Measurements from ENCODE around the gene PLCB2.

The PLCB2 gene

DNA sequence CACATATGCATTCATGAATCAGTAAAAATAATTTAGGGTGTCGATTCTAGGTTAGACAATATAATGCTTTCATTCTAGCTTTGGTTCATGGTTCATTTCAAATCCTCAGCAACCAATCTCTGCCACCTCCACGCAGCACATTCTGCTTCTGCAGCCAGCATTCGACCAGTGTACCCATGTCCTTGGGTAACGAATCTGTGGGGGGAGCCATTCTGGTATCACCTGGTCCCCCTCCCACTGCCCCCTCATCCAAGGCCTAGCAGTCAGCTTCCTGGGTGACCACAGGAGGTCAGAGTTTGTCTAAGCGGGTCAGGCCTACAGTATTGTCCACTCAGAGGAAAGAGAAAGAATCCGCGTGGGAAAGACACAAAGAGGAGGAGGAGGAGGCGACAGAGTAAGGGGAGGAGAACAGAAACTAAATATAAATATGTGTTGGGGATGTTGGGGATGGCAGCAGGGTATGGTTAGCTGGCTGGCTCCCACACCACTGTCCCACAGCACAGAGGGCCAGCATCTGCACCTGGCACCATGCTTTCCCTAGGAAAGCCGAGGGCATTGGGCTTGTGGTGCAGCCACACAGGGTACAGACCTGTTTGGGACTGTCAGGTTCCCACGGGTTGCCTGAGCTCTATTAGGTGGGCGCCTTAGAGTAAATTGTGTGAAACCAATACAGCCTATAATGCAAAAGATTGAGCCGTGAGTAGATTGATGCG lies 56.8 kb downstream of the PLCB2 start:
- DNase-seq (ENCODE audit: low read depth in 2 of 2) = no peak

DNA sequence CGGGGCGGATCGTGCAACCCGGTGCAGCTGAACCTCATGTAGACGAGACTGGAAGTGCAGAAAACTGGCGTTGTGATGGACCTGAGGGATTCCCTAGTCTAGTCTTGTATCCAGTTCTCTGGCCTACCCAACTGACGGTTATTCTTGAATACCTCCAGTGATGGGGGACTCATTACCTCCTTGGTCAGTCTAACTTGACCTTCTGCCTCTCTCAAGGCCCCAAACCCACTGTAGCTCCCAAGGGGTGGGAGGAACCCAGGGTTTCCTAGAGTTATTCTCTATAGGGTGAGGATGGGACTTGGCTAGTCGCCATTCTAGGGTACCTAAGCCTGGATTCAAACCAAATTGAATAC lies 57.5 kb downstream of the PLCB2 start:
- no peak for DNase-seq (ENCODE audit: low read depth in 2 of 2)

DNA sequence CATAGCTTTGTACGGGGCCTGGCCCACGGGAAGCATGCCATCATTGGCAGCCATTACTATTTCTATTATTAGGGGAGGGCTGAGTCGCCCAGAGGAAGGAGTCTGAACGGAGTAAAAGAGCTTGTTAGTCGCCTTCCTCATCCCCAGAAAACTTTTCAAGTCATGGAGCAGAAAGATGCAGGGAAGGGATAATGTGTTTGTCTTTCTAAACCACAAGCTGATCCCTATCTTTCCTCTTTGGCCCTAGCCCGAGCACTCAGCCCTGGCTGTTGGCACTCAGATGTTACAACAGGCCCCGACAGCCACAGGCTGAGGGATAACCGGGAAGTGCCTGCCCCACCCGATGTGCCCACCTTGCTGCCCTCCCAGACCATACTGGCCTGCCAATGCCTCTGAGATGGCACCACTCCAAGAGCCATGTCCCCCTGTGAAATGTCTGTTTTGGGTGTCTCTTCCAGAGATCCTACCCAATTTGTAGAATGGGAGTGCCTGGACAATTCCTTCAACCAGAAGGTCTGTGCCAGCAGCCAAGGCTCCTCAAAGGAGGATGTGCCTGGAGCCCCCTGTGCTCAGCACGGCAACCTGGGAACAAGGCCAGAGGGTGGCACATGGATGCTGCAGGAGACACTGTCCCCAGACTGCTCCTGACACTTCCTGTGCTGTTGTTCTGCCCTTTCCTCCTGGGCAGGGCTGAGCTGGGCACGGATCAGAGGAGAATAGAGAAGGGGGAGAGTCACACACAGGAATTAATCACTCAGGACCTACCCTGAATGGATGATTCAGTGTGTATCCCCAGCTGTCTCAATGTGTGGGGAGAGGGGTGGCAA lies 58.0 kb downstream of the PLCB2 start:
- no peak for DNase-seq (ENCODE audit: low read depth in 2 of 2)

DNA sequence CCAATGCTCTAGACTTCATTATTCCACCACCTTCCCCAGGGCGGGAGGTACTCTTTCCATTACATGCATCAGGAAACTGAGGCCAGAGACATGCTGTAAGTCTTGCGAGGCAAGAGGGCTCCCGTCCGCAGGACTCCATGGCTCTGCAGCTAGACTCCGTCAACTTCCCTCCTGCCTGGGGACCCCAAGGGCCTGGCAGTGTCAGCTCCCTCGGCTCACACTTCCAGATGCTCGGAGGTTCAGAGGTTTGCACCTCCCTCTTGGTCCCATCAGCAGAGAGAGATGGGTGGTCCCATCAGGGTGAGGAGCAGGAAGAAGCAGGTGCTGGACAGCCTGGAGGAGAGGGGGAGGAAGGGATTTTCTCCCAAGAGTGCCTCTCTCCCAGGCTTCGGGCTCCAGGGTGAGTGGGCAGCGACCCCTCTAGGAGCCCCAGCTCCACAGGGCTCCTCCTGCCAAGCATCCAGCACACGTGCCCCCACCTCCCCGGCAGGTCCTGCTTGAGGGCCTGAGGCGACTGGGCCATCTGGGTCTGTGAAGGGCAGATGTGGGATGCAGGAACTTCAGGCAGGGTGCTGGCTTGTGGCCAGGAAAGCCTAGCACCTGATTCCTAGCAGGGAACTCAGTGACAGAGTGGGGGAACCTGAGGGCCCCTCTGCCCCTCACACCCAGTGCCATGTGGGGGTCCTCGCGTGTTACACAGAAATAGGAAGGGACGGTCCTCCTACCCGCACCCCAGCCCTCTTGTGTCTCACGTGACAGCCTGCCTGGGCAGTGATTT lies 59.5 kb downstream of the PLCB2 start:
- no peak for DNase-seq (ENCODE audit: low read depth in 2 of 2)

DNA sequence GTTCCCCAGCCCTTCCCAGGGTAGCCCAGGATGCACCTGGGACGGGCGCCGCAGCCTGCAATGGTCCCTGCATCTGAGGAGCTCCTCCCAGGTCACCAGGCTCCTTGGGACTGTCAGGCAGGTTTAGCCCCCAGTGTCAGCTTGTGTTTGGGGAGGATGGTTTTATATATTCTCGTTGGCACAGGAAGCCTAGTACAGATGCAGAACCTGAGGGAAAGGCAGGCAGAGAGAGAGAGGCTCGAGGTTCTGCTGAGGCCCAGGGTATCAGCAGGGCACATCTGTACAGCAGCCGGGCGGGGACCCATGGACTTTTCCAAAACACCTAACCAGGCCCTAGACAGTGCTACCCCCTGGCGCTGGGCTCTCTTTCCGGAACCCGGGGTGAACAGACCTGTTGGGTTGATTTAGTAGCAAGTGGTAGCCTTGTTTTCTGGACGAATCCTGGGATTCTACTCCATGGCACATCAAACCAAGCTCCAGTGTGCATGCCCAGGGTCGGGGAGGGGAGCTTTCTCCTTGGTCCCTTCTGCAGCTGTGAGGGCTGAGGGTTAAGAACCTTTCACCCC lies 60.2 kb downstream of the PLCB2 start:
- no peak for DNase-seq (ENCODE audit: low read depth in 2 of 2)

DNA sequence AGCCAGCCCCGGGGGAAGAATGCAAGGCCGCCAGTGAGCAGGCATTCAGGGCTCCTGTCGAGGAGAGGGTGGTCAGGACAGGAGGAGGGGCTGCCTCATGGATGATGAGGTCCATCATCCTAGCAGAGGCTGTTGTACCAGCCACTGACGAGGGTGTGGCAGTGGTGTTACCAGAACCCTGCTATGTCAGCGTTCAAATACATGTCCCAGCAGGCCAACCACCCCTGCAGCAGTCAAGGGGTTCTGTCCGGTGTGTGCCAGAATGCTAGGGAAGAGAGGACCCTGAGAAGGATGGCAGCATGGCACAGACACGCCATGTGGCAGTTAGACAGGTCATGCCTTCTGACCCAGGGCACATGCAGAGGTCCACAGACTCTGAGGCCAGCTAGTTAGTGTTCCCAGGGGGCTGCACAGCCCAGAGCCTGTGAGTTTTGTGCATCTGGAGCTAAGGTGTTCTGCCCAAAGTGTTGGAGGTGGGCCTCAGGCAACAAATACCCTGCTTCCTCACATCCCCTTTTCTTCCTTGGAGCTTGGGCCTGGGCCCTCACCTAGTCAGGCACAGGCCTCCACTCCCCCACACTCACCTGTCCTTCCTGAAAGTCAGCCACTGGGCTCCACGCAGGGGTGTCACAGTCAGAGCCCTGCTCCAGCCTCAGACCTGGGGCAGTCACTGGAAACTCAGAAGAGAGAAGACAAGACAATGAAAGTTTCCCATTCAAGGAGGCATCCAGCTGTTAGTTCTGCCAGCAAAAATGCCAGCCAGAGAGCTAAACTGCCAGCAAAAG lies 61.0 kb downstream of the PLCB2 start:
- DNase-seq (ENCODE audit: low read depth in 2 of 2) = no peak

DNA sequence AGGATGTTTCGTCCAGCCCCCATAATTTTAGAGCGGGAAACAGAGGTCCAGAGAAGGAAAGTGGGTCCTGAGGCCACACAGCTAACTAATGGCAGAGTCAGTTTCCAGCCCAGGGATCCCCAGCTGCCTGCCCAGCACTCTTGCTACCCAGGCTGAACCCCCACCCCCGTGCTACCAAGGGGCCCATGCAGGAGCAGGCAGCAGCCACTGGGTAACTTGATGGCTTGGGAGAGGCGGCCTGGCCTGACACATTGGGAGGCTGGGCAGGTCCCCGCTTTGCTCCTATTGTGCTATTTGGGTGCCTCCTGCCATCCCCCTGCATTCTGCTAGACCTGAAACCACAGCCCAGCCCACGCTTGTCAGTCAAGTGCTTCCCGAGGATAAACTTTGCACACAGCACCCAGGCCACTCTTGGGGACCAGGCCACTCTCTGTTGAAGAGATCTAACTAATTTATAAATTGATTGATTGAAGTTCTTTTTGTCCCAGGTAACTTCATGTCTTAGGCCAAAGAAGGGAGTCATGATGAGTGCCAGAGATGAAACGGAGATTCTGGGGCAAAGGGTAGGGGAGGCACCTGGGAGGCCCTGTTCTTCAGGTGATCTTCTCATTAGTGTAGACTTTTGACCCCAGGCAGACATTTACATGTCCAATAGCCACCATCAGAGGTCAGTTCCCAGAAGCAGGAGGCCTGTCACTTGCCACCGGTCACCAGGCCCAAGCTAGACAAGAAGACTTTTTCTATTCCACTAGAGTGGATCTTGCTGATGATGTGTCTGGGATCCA lies 61.9 kb downstream of the PLCB2 start:
- DNase-seq (ENCODE audit: low read depth in 2 of 2) = no peak

DNA sequence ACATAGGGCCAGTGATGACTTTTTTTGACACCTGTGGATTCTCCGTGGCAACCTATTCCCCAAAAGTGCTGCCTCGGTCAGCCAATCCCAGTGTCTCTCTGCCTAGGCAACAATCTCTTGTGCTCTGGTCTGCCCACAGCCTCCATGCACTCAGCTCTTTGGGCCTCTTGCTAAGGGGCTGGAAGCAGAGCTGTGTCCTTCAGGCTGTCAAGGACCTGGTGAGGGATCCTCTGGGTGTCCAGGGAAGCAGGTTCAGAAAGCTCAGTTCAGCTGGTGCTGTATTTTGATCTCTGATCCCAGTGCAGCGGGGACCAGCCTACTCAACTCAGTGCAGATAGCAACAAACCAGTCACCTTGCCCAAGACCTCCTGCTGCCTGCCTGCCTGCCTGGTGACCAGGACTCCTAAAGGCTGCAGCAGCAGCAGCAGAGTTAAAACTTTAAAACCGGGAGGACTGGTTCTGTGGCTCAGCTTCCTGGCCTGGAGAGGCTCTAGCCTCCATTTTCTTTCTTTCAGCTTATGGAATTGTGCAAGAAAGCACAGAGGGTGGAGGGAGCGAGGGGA lies 62.7 kb downstream of the PLCB2 start:
- no peak for DNase-seq (ENCODE audit: low read depth in 2 of 2)

DNA sequence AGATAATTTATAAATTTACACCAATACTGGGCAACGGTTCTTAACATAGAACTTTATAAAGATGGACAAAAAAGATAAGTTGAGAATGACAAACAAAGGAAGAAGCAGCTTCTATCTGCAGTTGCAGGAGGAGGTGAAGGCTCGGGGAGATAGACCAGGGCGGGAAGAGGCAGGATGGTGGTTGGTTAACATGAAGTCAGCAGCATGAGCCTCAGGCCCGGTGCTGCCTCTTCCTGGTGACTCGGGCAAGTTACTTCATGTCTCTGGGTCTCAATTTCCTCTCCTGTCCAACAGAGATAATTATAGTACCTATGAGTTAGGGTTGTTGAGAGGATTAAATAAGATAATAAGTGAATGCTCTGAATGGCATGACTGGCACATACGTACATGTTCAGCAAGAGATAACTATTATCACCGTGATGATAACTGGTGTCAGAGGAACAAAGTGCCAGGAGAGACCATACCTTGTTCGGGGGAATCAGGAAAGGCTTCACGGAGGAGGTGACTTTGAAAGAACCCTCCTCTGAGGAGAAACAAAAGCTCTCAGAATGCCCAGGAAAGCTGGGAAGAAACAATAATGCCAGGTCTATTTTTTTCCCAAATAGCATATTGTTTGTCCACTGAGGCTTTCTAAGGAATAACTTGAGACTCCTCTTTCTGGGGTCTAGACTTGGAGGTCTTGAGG lies 64.5 kb downstream of the PLCB2 start:
- no peak for DNase-seq (ENCODE audit: low read depth in 2 of 2)

DNA sequence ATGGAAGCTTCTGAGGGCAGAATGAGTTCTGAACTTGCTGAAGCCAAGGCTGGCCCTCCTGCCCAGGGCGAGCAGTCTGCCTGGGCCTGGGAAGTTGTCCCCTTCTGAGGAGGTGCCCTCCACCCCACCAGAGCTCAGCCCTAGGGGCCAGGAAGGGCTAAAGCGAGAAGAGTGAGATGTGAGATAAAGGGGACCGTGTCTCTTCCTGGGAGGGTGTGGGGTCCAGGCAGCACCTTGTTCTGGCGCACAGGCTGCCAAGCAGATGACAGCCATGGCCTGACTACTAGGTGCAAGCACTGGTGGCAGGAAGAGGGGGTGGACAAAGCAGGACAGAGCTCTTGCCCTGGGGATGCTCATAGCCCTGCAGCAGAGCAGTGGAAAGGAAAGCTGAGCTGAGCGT lies 65.1 kb downstream of the PLCB2 start:
- DNase-seq (ENCODE audit: low read depth in 2 of 2) = no peak

DNA sequence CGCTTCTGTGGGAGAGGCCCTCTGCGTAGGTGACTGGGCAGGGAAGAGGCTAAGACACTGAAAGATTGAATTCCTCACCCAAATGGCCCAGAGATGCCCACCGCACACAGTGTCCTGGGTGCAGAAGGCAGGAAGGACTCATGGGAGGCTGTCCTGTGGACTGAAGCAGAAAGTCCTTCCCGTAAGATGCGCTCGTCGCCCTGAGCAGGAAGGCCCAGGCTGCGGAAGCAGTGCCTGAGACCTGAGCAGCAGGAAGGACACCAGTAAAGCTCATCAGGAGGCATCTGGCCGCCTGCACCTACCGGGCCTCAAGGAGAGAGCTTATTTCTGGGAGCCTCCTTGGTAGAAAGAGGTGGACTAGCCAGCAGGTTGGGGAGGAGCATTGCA lies 65.5 kb downstream of the PLCB2 start:
- no peak for DNase-seq (ENCODE audit: low read depth in 2 of 2)

DNA sequence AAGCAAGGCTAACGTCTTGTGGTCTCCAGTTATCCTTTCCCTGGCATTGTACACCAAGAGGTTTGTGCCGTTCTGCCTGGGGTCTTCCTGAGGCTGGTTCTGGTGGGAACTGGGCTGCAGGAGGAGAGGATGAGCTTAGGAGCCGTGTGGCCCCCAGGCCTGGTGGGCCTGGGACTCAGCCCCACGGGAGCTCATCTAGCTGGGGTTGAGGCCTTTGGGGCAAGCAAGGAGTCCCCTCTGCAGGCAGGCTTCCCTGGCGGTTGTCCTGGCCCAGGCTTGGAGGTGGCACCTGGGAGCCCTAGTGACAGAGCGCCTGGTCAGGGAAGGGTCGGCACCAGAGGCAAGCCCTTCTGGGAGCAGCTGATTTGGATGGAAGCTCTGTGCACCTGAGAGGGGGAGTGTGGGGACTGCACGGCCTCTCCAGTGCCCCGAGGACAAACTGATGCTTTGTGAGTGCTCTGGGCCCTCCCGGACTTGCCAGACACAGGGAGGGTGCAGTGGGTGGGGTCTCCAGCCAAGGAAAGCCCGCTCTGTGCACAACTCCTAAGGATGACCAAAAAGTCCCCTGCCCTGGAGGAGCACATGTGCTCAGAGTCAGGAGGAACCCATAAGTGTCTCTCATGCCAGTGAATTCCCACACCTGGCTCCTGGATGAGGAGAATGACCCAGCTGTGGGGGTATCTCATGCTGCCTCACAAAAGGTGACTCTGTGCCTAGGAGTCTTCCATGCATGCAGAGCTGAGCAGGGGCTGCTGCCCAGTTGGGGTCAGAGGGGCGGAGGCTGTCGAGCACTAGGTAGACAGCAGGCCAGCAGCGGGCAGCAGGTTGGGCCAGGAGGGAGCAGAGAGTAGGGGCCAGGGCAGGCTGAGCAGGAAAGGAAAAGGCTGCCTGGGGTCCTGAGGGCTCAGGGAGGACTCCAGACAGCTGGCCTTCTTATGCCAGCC lies 66.2 kb downstream of the PLCB2 start:
- DNase-seq (ENCODE audit: low read depth in 2 of 2) = no peak

DNA sequence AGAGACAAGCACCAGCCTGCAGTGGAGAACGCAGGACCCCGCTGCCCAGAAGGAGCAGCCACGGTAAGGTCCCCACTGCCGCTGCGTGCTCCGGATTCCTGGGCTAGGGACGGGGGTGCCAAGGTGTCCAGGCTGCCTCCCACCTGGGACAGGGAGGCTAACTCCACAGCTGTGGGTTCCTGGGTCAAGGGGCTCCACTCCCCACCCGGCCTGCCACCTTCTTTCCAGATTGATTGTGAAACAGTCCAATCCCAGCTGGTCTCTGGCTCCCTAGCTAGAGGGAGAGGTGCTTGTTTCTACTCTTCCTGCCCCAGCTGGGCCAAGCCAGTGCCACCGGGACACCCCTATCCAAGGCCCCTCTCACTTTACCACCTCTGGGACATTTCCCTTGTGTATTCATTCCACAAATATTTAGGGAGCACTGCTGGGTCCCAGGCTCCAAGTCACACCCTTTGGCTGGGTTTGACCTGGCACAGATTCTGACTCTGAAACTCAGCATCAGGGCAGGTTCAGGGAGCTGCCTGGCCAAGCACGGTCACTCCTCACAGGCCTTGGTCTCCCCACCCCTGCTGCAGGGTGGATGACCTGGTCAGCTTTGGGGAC lies 67.0 kb downstream of the PLCB2 start:
- no peak for DNase-seq (ENCODE audit: low read depth in 2 of 2)

DNA sequence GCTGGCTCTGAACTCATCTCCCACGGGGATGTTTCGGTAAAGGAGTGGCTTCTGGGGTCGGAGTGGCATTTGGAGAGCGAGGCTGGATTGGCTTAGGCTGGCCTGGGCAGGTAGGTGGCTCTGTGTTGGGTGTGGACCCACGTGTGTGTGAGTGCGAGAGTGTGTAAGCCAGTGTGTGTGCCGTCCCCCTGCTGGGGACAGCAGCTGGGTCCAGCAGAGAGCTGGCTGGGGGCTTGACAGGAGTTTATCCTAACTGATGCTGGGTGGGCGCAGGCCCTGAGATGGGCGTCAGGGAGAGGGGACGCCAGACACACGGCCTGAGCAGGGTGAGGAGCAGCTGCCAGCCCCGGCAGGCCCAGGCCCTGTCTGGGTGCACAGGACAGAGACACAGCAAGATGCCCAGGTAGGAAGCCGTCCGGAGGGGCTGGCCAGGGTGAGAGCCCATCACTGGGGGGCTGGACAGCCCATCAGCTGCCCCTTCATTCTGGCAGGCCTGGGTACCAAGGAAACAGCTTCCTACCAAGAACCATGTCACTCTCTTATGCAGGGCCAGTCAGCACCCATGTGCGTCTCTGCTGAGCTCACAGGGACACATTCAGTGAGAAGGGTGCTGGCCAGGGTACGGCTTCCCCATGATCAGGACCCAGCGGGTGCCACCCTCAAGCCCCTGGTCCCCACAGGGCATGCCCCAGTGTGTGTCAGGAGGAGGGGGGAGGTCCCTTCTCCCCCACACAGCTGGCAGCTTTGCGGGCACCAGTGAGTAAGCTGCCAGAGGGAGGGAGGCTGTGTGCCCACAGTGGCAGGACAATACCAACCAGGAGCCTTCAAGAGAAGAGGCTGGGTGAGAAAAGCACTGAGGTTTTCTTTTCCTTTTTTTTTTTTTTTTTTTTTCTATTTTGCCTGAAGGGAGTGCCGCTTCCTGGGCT lies 67.8 kb downstream of the PLCB2 start:
- no peak for DNase-seq (ENCODE audit: low read depth in 2 of 2)

DNA sequence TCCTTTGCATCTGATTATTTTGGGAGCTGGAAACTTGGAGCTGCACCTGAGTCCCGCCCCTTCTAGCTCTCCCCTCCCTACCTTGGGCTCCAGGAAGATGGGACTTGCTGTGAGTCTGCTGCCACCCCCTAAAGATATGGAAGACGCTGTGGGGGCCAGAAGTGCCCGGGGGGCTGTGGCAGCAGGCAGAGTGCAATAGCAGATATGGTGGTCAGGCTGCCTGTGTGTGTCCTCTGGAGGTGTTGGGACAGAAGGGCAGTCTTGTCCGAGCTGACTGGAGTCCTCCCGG lies 68.4 kb downstream of the PLCB2 start:
- DNase-seq (ENCODE audit: low read depth in 2 of 2) = no peak

DNA sequence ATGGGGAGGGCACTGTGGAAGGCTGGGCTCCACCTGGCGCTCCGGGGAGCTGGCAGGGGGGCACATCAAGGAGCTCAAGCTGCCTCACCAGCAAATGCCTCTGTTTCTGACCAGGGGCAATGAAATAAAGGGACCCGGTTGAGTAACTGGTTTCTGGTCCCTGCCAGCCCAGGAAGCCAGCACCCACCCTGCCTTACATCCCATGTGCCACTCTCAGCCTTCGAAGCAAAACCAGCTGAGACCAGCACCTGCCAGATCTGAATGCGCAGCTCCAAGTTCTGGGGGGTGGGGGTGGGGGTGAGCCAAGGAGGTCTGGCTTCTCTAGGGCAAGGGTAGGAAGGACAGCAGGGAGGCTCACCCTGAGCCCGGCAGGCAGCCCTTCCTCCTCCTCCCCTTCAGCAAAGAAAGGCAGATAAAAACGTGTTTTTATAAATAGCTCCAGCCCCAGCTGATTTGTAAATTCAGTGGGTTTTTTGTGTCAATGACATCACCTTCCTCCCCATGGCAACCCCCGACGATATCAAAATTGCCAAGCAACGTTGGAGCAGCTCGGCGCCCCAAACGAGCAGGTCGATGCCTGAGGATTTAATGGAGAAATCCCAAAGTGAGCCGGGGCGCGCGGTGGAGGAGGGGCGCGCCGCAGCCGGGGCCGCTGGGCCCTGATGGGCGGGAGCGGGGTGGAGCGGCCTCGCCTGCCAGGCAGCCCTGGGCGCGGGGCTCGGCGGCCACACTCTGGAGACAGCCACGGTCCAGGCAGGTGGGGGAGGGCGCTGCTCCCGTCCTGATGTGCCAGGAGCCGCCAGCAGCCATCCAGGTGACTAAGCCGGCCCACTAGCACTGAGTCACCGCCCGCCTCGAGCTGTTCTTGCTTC lies 69.0 kb downstream of the PLCB2 start, which contains the start of gene PAK6:
PAK6 (plus strand) TSS at position 532 of the 872 bp plus-strand sequence. CDS start 25,723 bp downstream, outside the sequence.
- peak; percentile 28 to 47 for DNase-seq (ENCODE audit: low read depth in 2 of 2)
